Karpas-422 (cell line): Measurements from ENCODE around the gene CRMP1. TPM values are rescaled to one million over a fixed set of nuclear protein-coding genes. Genes with fewer than 3 reads are reported as not detected.

ENCODE experiments used
- DNase-seq: peaks from one replicate; pipeline ENCODE4 v3.0.0-alpha.2; 2015
- H2AFZ ChIP-seq: fragments of 200-600 bp; sonication (generic); 2 replicates; pipeline ENCODE4 v1.6.1; 2014; ENCODE audit warnings: antibody characterized with exemption, low read length, mixed read lengths
- H3K27ac ChIP-seq: fragments of 200-600 bp; sonication (generic); 2 replicates; pipeline ENCODE4 v1.5.1; 2014; ENCODE audit warnings: mild to moderate bottlenecking, low read length, moderate library complexity
- H3K27me3 ChIP-seq: fragments of 200-600 bp; sonication (generic); 2 replicates; pipeline ENCODE4 v1.6.1; 2014; ENCODE audit warnings: low read length, mixed read lengths
- H3K36me3 ChIP-seq: fragments of 200-600 bp; sonication (generic); 2 replicates; pipeline ENCODE4 v1.6.1; 2014; ENCODE audit warnings: low read length, mixed read lengths; ENCODE audit not compliant: insufficient read depth
- H3K4me1 ChIP-seq: fragments of 200-600 bp; sonication (generic); 2 replicates; pipeline ENCODE4 v1.6.1; 2014; ENCODE audit warnings: mild to moderate bottlenecking, low read length, mixed read lengths
- H3K4me2 ChIP-seq: fragments of 200-600 bp; sonication (generic); 2 replicates; pipeline ENCODE4 v1.6.1; 2014; ENCODE audit warnings: low read length, low read depth, mild to moderate bottlenecking; ENCODE audit not compliant: poor library complexity, severe bottlenecking
- H3K4me3 ChIP-seq: fragments of 200-600 bp; sonication (generic); 2 replicates; pipeline ENCODE4 v1.5.1; 2014; ENCODE audit warnings: mild to moderate bottlenecking, antibody characterized with exemption, low read length, mixed read lengths
- H3K79me2 ChIP-seq: fragments of 200-600 bp; sonication (generic); 2 replicates; pipeline ENCODE4 v1.6.1; 2014; ENCODE audit warnings: mild to moderate bottlenecking, low read length, mixed read lengths
- H3K9ac ChIP-seq: fragments of 200-600 bp; sonication (generic); 2 replicates; pipeline ENCODE4 v1.6.0; 2014; ENCODE audit warnings: low read length
- H3K9me2 ChIP-seq: fragments of 200-600 bp; sonication (generic), shearing (Covaris generic); replicated peaks from 2 replicates; pipeline ENCODE4 v1.6.0; 2014; ENCODE audit warnings: mild to moderate bottlenecking, low read length, moderate library complexity; ENCODE audit not compliant: insufficient read depth
- H3K9me3 ChIP-seq: fragments of 300-700, 200-600 bp; sonication (generic); 2 replicates; pipeline ENCODE4 v1.6.1; 2014; ENCODE audit warnings: low read length, mixed read lengths
- H4K20me1 ChIP-seq: fragments of 200-600 bp; sonication (generic); 2 replicates; pipeline ENCODE4 v1.6.1; 2014; ENCODE audit warnings: mild to moderate bottlenecking, antibody characterized with exemption, low read length, low read depth; ENCODE audit not compliant: insufficient read depth
- total RNA-seq: library from RNA; depleted of rRNA; stranded (reverse); fragments of >200 nt; shearing (Covaris generic); gene quantifications from 2 replicates; pipeline ENCODE4 v1.2.3, GENCODE V29; 2014; ENCODE audit warnings: low replicate concordance

Gene CRMP1
- total RNA-seq, 1 experiment from 2014 or later: 0.48 TPM

GRCh38 chr4:5825321-5826041, 67.4 kb downstream of the CRMP1 start:
- H3K4me3 ChIP-seq: no peak overlapping the region
- DNase-seq: no peak
- no peaks in the 10 kb centered on the region for H3K27me3 ChIP-seq
- no peak overlapping the region for H3K9ac ChIP-seq
- H3K4me1 ChIP-seq: peaks cover 70% of the 10 kb centered on the region
- H3K27ac ChIP-seq: no peak overlapping the region
- H3K9me3 ChIP-seq: no peaks in the 10 kb centered on the region
- no peak overlapping the region for H2AFZ ChIP-seq
- no peaks in the 10 kb centered on the region for H3K9me2 ChIP-seq
- no peaks in the 10 kb centered on the region for H3K36me3 ChIP-seq
- no peaks in the 10 kb centered on the region for H4K20me1 ChIP-seq
- H3K79me2 ChIP-seq: no peaks in the 10 kb centered on the region
- no peak overlapping the region for H3K4me2 ChIP-seq

GRCh38 chr4:5824635-5825034, 68.3 kb downstream of the CRMP1 start:
- peak; percentile 80 for DNase-seq
- Histone ChIP-seq H2AFZ (no peak overlapping the region), H3K9ac (no peak overlapping the region), H3K27ac (no peak overlapping the region), H3K79me2 (no peaks in the 10 kb centered on the region), H3K9me3 (no peaks in the 10 kb centered on the region), H3K36me3 (no peaks in the 10 kb centered on the region), H3K9me2 (no peaks in the 10 kb centered on the region), H3K4me1 (peaks cover 61% of the 10 kb centered on the region), H3K4me2 (no peak overlapping the region), H3K4me3 (no peak overlapping the region), H3K27me3 (no peaks in the 10 kb centered on the region), H4K20me1 (no peaks in the 10 kb centered on the region)

GRCh38 chr4:5824227-5824626, 68.7 kb downstream of the CRMP1 start:
- H3K36me3 ChIP-seq: no peaks in the 10 kb centered on the region
- H3K4me1 ChIP-seq: peaks cover 57% of the 10 kb centered on the region
- peak overlapping the region; percentile 32 for H3K4me2 ChIP-seq
- no peaks in the 10 kb centered on the region for H3K79me2 ChIP-seq
- no peak overlapping the region for H3K9ac ChIP-seq
- H2AFZ ChIP-seq: no peak overlapping the region
- H3K9me3 ChIP-seq: no peaks in the 10 kb centered on the region
- no peaks in the 10 kb centered on the region for H4K20me1 ChIP-seq
- H3K27ac ChIP-seq: peak overlapping the region; percentile 75; the same call in 1 of the 2 replicates
- H3K4me3 ChIP-seq: no peak overlapping the region
- no peaks in the 10 kb centered on the region for H3K27me3 ChIP-seq
- no peaks in the 10 kb centered on the region for H3K9me2 ChIP-seq
- DNase-seq: no peak

- H3K36me3 ChIP-seq: no peaks in the 10 kb centered on the region
These were observed 69.2 kb downstream of the CRMP1 start for GRCh38 chr4:5823542-5824211.

GRCh38 chr4:5822619-5823018, 70.3 kb downstream of the CRMP1 start:
- H3K9me2 ChIP-seq: no peaks in the 10 kb centered on the region
- H3K27me3 ChIP-seq: no peaks in the 10 kb centered on the region
- H3K79me2 ChIP-seq: no peaks in the 10 kb centered on the region
- H3K27ac ChIP-seq: peak overlapping the region; percentile 75
- no peak overlapping the region for H3K4me3 ChIP-seq
- H3K9ac ChIP-seq: no peak overlapping the region
- peaks cover 54% of the 10 kb centered on the region for H3K4me1 ChIP-seq
- H2AFZ ChIP-seq: no peak overlapping the region
- H3K4me2 ChIP-seq: peak overlapping the region; percentile 32
- no peaks in the 10 kb centered on the region for H4K20me1 ChIP-seq
- no peaks in the 10 kb centered on the region for H3K9me3 ChIP-seq
- H3K36me3 ChIP-seq: no peaks in the 10 kb centered on the region
- DNase-seq: peak; percentile 57

More at GRCh38 chr4:5823542-5824211, 69.2 kb downstream of the CRMP1 start:
- Histone ChIP-seq H4K20me1 (no peaks in the 10 kb centered on the region), H3K4me1 (peaks cover 54% of the 10 kb centered on the region), H3K4me2 (peak overlapping the region; percentile 32), H3K4me3 (no peak overlapping the region), H3K9me2 (no peaks in the 10 kb centered on the region), H3K9ac (no peak overlapping the region), H2AFZ (no peak overlapping the region), H3K27me3 (no peaks in the 10 kb centered on the region), H3K79me2 (no peaks in the 10 kb centered on the region), H3K27ac (peak overlapping the region; percentile 75), H3K9me3 (no peaks in the 10 kb centered on the region)
- no peak for DNase-seq

GRCh38 chr4:5821665-5822358, 71.1 kb downstream of the CRMP1 start:
- no peak overlapping the region for H2AFZ ChIP-seq
- H3K9me3 ChIP-seq: no peaks in the 10 kb centered on the region
- no peaks in the 10 kb centered on the region for H3K79me2 ChIP-seq
- H4K20me1 ChIP-seq: no peaks in the 10 kb centered on the region
- no peak overlapping the region for H3K9ac ChIP-seq
- H3K36me3 ChIP-seq: no peaks in the 10 kb centered on the region
- peaks cover 46% of the 10 kb centered on the region for H3K4me1 ChIP-seq
- H3K27ac ChIP-seq: no peak overlapping the region; the same call in 1 of the 2 replicates
- DNase-seq: peak; percentile 81
- no peak overlapping the region for H3K4me3 ChIP-seq
- H3K4me2 ChIP-seq: peak overlapping the region; percentile 32
- no peaks in the 10 kb centered on the region for H3K9me2 ChIP-seq
- H3K27me3 ChIP-seq: no peaks in the 10 kb centered on the region

- peaks cover 3% of the 10 kb centered on the region for H3K4me1 ChIP-seq
- H2AFZ ChIP-seq: no peak overlapping the region
- no peaks in the 10 kb centered on the region for H3K79me2 ChIP-seq
- no peak overlapping the region for H3K4me2 ChIP-seq
- H3K9ac ChIP-seq: no peak overlapping the region
- H3K27ac ChIP-seq: no peak overlapping the region
- no peaks in the 10 kb centered on the region for H3K27me3 ChIP-seq
- no peaks in the 10 kb centered on the region for H4K20me1 ChIP-seq
- no peaks in the 10 kb centered on the region for H3K9me2 ChIP-seq
- no peaks in the 10 kb centered on the region for H3K36me3 ChIP-seq
- H3K4me3 ChIP-seq: no peak overlapping the region
- DNase-seq: no peak
- H3K9me3 ChIP-seq: no peaks in the 10 kb centered on the region
These were observed 76.0 kb downstream of the CRMP1 start for GRCh38 chr4:5816851-5817375.

- H3K27ac ChIP-seq: no peak overlapping the region
- no peak overlapping the region for H3K4me2 ChIP-seq
- H3K9me2 ChIP-seq: no peaks in the 10 kb centered on the region
- H3K4me3 ChIP-seq: no peak overlapping the region
- H3K4me1 ChIP-seq: no peaks in the 10 kb centered on the region
- H3K27me3 ChIP-seq: no peaks in the 10 kb centered on the region
- H4K20me1 ChIP-seq: no peaks in the 10 kb centered on the region
- H3K36me3 ChIP-seq: no peaks in the 10 kb centered on the region
- no peak overlapping the region for H3K9ac ChIP-seq
- no peak for DNase-seq
- H3K9me3 ChIP-seq: no peaks in the 10 kb centered on the region
- no peaks in the 10 kb centered on the region for H3K79me2 ChIP-seq
- H2AFZ ChIP-seq: no peak overlapping the region
These were observed 76.8 kb downstream of the CRMP1 start for GRCh38 chr4:5816101-5816500.
